HCT116 (cell line): ENCODE measurements around the gene ENPP4. TPM values are rescaled to one million over a fixed set of nuclear protein-coding genes. Genes with fewer than 3 reads are reported as not detected.

Experiments
- ATAC-seq: fragments of 200-7000 bp; cut with Tn5 transposase; 2 replicates; pipeline ENCODE4 v1.9.1; 2020; ENCODE audit warnings: mild to moderate bottlenecking, moderate library complexity
- BruUV-seq: library from RNA; stranded (reverse); fragments of 400-500 nt; replicated peaks from 2 replicates; lab custom pipeline; 2021; lab: Mats Ljungman, UMichigan
- CTCF ChIA-PET: fragments of 300-600 bp; sonication (Branson Sonifier 250); formaldehyde crosslinking; loops from one replicate; lab custom pipeline; 2021; ENCODE audit warnings: antibody characterized with exemption; lab: Charles Lee
- POLR2A ChIA-PET: fragments of 300-600, 350-600 bp; sonication (Branson Sonifier 250); formaldehyde crosslinking; loops from one replicate; lab custom pipeline; 2021; ENCODE audit warnings: antibody characterized with exemption; lab: Charles Lee
- RAD21 ChIA-PET, 2 experiments: fragments of 300-600 bp; sonication (Branson Sonifier 250); formaldehyde crosslinking; loops; one replicate each; lab custom pipeline; 2023; ENCODE audit warnings: low total read pairs in 2 of 2; ENCODE audit not compliant: uncharacterized antibody in 2 of 2, unreplicated experiment in 2 of 2, low non-redundant PET in 1 of 2; lab: Charles Lee
- DNase-seq: peaks from one replicate; pipeline ENCODE4 v3.0.0-alpha.2; 2010; ENCODE audit warnings: low read depth, low spot score
- H2AFZ ChIP-seq: fragments of 200-600 bp; shearing (Covaris generic), sonication (generic); 2 replicates; pipeline ENCODE4 v1.6.1; 2017; ENCODE audit warnings: low read depth, mixed run types, mixed read lengths, antibody characterized with exemption, low read length; ENCODE audit not compliant: poor library complexity, severe bottlenecking
- H3K27ac ChIP-seq: 2 replicates; pipeline ENCODE4 v1.5.1; 2012; ENCODE audit warnings: low read depth, low read length
- H3K27me3 ChIP-seq: fragments of 200-600 bp; sonication (generic); 2 replicates; pipeline ENCODE4 v1.6.1; 2016; ENCODE audit warnings: mixed run types, low read length, mixed read lengths; ENCODE audit not compliant: insufficient read depth
- H3K36me3 ChIP-seq, 2 experiments: fragments of 200-500 bp in 1 of 2; fragments of 200-600 bp in 1 of 2; sonication (Bioruptor generic) in 1 of 2; sonication (generic) in 1 of 2; 2 replicates each; pipeline versions ENCODE4 v1.5.1 to v1.6.1; 2014 to 2016; ENCODE audit warnings: low read length in 2 of 2, inconsistent platforms in 1 of 2, mixed read lengths in 1 of 2, mixed run types in 1 of 2; ENCODE audit not compliant: insufficient read depth in 2 of 2, control insufficient read depth in 1 of 2
- H3K4me1 ChIP-seq, 2 experiments: fragments of 200-600 bp in 1 of 2; sonication (generic) in 1 of 2; 2 replicates each; pipeline versions ENCODE4 v1.5.1 to v1.6.1; 2012 to 2017; ENCODE audit warnings: low read length in 2 of 2, inconsistent platforms in 1 of 2, mild to moderate bottlenecking in 1 of 2, mixed read lengths in 1 of 2, mixed run types in 1 of 2, moderate library complexity in 1 of 2; ENCODE audit not compliant: insufficient read depth in 2 of 2, control insufficient read depth in 1 of 2
- H3K4me2 ChIP-seq: fragments of 200-600 bp; sonication (generic); 2 replicates; pipeline ENCODE4 v1.6.1; 2017; ENCODE audit warnings: mixed run types, low read length, mixed read lengths
- H3K4me3 ChIP-seq, 2 experiments: fragments of 200-600 bp in 1 of 2; sonication (generic) in 1 of 2; replicated peaks in 1 of 2; 2 replicates each; pipeline ENCODE4 v1.5.1; 2011 to 2016; ENCODE audit warnings: low read length in 2 of 2, control low read depth in 1 of 2, low read depth in 1 of 2, mild to moderate bottlenecking in 1 of 2, mixed read lengths in 1 of 2, mixed run types in 1 of 2
- H3K79me2 ChIP-seq: fragments of 200-600 bp; sonication (generic); 2 replicates; pipeline ENCODE4 v1.6.1; 2017; ENCODE audit warnings: mild to moderate bottlenecking, mixed run types, low read length, moderate library complexity, mixed read lengths; ENCODE audit not compliant: insufficient read depth
- H3K9ac ChIP-seq: fragments of 200-600 bp; sonication (generic); 2 replicates; pipeline ENCODE4 v1.6.1; 2016; ENCODE audit warnings: low read length, mixed read lengths
- H3K9me2 ChIP-seq: fragments of 200-600 bp; sonication (generic), shearing (Covaris generic); 2 replicates; pipeline ENCODE4 v1.6.1; 2017; ENCODE audit warnings: mixed run types, mild to moderate bottlenecking, moderate library complexity; ENCODE audit not compliant: insufficient read depth
- H3K9me3 ChIP-seq, 2 experiments: fragments of 200-500 bp in 1 of 2; fragments of 200-600 bp in 1 of 2; sonication (Bioruptor generic) in 1 of 2; sonication (generic) in 1 of 2; 2 replicates each; pipeline ENCODE4 v1.6.1; 2014 to 2017; ENCODE audit warnings: low read length in 2 of 2, mixed read lengths in 2 of 2, inconsistent platforms in 1 of 2, low read depth in 1 of 2, mild to moderate bottlenecking in 1 of 2, mixed run types in 1 of 2, moderate library complexity in 1 of 2; ENCODE audit not compliant: control insufficient read depth in 1 of 2, insufficient read depth in 1 of 2
- H4K20me1 ChIP-seq: fragments of 200-600 bp; sonication (generic), shearing (Covaris generic); 2 replicates; pipeline ENCODE4 v1.6.1; 2017; ENCODE audit warnings: mixed run types, mild to moderate bottlenecking, moderate library complexity; ENCODE audit not compliant: insufficient read depth
- CBX3 ChIP-seq: IDR thresholded peaks from 2 replicates; pipeline ENCODE4 v1.6.1; 2012; ENCODE audit warnings: low read depth
- CEBPB ChIP-seq: IDR thresholded peaks from 2 replicates; pipeline ENCODE4 v1.6.1; 2012; ENCODE audit warnings: low read depth
- ELF1 ChIP-seq: IDR thresholded peaks from 2 replicates; pipeline ENCODE4 v1.6.1; 2012; ENCODE audit warnings: low read depth, borderline replicate concordance
- EZH2 ChIP-seq: fragments of 200-600 bp; sonication (generic); IDR thresholded peaks from 2 replicates; pipeline ENCODE4 v1.6.1; 2017; ENCODE audit warnings: antibody characterized with exemption, mixed run types
- FOSL1 ChIP-seq: IDR thresholded peaks from 2 replicates; pipeline ENCODE4 v1.6.1; 2012; ENCODE audit warnings: low read depth
- JUND ChIP-seq: IDR thresholded peaks from 2 replicates; pipeline ENCODE4 v1.6.1; 2012
- POLR2A ChIP-seq: IDR thresholded peaks from 2 replicates; pipeline ENCODE4 v1.7.0; 2011; ENCODE audit warnings: borderline replicate concordance; ENCODE audit not compliant: insufficient read depth, insufficient read length; ENCODE audit errors: extremely low read depth
- POLR2AphosphoS5 ChIP-seq: IDR thresholded peaks from 2 replicates; pipeline ENCODE4 v1.6.1; 2011; ENCODE audit warnings: mild to moderate bottlenecking, low read depth, low read length, moderate library complexity
- RAD21 ChIP-seq: IDR thresholded peaks from 2 replicates; pipeline ENCODE4 v1.6.1; 2012; ENCODE audit warnings: low read depth, mild to moderate bottlenecking
- SIN3A ChIP-seq: IDR thresholded peaks from 2 replicates; pipeline ENCODE4 v1.6.1; 2012; ENCODE audit warnings: low read depth
- SP1 ChIP-seq: IDR thresholded peaks from 2 replicates; pipeline ENCODE4 v1.6.1; 2012; ENCODE audit warnings: low read depth
- SRF ChIP-seq: IDR thresholded peaks from 2 replicates; pipeline ENCODE4 v1.6.1; 2012; ENCODE audit warnings: low read depth
- YY1 ChIP-seq: IDR thresholded peaks from 2 replicates; pipeline ENCODE4 v1.6.1; 2011; ENCODE audit warnings: low read length, low read depth, moderate library complexity, mild to moderate bottlenecking; ENCODE audit not compliant: insufficient replicate concordance; ENCODE audit errors: extremely low read depth
- ZFX ChIP-seq: fragments of 450-650 bp; IDR thresholded peaks from 2 replicates; pipeline ENCODE4 v1.6.1; 2017
- ZNF274 ChIP-seq: fragments of 200-500 bp; sonication (Bioruptor generic); IDR thresholded peaks from 2 replicates; pipeline ENCODE4 v1.6.1; 2014; ENCODE audit warnings: mild to moderate bottlenecking, low read depth, low read length, inconsistent platforms
- intact Hi-C: fragments of 100-400 bp; cut with micrococcal nuclease; formaldehyde crosslinking; loops from 2 replicates; pipeline ENCODE4 v1.10.0; 2022
- total RNA-seq: library from RNA; stranded (reverse); gene quantifications from one replicate; pipeline ENCODE4 v1.2.1, GENCODE V29; 2021; ENCODE audit not compliant: unreplicated experiment
- TF ChIP-seq, protein P1 (sequence below): IDR thresholded peaks from 2 replicates; pipeline ENCODE4 v1.6.1; 2011; ENCODE audit warnings: mild to moderate bottlenecking, low read length, moderate library complexity; ENCODE audit not compliant: insufficient replicate concordance; ENCODE audit errors: extremely low read depth
- TF ChIP-seq, protein P2 (sequence below): IDR thresholded peaks from 2 replicates; pipeline ENCODE4 v1.6.1; 2012
- TF ChIP-seq, protein P3 (sequence below), 3 experiments: fragments of 200-600 bp in 1 of 3; sonication (generic) in 1 of 3; IDR thresholded peaks in 2 of 3; conservative IDR thresholded peaks in 1 of 3; 2 replicates each; pipeline ENCODE4 v1.5.1; 2012 to 2017; ENCODE audit warnings: low read depth in 2 of 3, low read length in 2 of 3, antibody characterized with exemption in 1 of 3, borderline replicate concordance in 1 of 3, control low read depth in 1 of 3, mild to moderate bottlenecking in 1 of 3, mixed read lengths in 1 of 3, mixed run types in 1 of 3, moderate library complexity in 1 of 3; ENCODE audit not compliant: insufficient read depth in 1 of 3

Gene ENPP4
- total RNA-seq, 1 experiment from 2014 or later = 9.6 TPM

DNA sequence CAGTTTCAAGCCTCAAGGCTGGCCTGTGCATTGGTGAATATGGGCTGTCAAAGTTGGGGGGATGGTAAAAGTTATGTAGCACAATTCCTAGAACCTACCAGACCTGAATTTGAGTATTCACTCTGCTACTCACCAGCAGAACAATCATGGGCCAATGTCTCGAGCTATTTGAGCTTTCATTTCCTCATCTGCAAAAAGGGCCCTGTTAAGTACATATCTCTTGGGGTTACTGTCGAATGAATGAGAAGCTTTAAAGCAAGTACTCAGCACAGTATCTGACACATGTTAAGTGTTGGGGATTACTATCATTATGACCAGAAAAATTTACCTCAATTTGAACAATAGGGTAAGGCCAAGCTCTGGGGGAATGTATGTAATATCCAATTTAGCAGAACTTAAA lies 13.5 kb upstream of the ENPP4 start:
- H3K36me3 ChIP-seq = no peaks in the 10 kb centered on the region
- CTCF ChIA-PET = no interaction called here
- H3K27ac ChIP-seq = no peak overlapping the region
- no peak overlapping the region for H3K9ac ChIP-seq
- H2AFZ ChIP-seq = no peak overlapping the region
- H3K4me2 ChIP-seq = no peak overlapping the region
- POLR2A ChIA-PET = no interaction called here
- no TSS peak for BruUV-seq
- intact Hi-C loops = no loop called here
- RAD21 ChIA-PET = no interaction called here
- no peaks in the 10 kb centered on the region for H3K79me2 ChIP-seq
- no peaks in the 10 kb centered on the region for H3K27me3 ChIP-seq
- peaks cover 11 to 12% of the 10 kb centered on the region in 2 experiments for H3K4me1 ChIP-seq
- no peaks in the 10 kb centered on the region for H3K9me3 ChIP-seq
- DNase-seq (no peak), ATAC-seq (no peak)
- no peaks in the 10 kb centered on the region for H3K9me2 ChIP-seq
- H4K20me1 ChIP-seq = no peaks in the 10 kb centered on the region
- TF ChIP-seq SP1 = no peak
- TF ChIP-seq, protein P1, sequence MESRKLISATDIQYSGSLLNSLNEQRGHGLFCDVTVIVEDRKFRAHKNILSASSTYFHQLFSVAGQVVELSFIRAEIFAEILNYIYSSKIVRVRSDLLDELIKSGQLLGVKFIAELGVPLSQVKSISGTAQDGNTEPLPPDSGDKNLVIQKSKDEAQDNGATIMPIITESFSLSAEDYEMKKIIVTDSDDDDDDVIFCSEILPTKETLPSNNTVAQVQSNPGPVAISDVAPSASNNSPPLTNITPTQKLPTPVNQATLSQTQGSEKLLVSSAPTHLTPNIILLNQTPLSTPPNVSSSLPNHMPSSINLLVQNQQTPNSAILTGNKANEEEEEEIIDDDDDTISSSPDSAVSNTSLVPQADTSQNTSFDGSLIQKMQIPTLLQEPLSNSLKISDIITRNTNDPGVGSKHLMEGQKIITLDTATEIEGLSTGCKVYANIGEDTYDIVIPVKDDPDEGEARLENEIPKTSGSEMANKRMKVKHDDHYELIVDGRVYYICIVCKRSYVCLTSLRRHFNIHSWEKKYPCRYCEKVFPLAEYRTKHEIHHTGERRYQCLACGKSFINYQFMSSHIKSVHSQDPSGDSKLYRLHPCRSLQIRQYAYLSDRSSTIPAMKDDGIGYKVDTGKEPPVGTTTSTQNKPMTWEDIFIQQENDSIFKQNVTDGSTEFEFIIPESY = no peak
- no peak overlapping the region for H3K4me3 ChIP-seq

DNA sequence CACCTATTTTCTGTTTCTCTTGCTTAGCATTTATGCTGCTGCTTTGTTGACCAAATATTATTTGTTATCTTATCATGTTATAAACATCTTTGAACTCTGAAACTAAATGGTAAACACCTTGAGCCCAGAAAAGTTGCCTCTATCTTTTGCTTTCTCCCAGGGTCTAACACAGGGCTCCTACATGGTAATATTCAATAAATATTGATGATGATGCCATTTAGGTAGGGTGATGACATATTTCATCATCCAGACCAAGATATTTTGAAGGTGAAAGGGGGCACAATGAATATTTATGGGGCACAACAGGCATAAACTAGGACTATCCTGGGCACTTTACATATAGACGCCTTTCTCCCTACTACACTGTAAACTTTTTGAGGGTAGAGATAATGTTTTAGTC lies 11.6 kb upstream of the ENPP4 start:
- RAD21 ChIA-PET = no interaction called here
- POLR2A ChIA-PET = no interaction called here
- TF ChIP-seq SIN3A (no peak), ELF1 (no peak), POLR2A (no peak), EZH2 (no peak), CEBPB (no peak), RAD21 (no peak), SRF (no peak), YY1 (no peak), CBX3 (no peak), FOSL1 (no peak), ZFX (no peak), JUND (no peak), ZNF274 (no peak), POLR2AphosphoS5 (no peak)
- TF ChIP-seq, protein P2, sequence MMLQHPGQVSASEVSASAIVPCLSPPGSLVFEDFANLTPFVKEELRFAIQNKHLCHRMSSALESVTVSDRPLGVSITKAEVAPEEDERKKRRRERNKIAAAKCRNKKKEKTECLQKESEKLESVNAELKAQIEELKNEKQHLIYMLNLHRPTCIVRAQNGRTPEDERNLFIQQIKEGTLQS = no peak
- TF ChIP-seq, protein P3, sequence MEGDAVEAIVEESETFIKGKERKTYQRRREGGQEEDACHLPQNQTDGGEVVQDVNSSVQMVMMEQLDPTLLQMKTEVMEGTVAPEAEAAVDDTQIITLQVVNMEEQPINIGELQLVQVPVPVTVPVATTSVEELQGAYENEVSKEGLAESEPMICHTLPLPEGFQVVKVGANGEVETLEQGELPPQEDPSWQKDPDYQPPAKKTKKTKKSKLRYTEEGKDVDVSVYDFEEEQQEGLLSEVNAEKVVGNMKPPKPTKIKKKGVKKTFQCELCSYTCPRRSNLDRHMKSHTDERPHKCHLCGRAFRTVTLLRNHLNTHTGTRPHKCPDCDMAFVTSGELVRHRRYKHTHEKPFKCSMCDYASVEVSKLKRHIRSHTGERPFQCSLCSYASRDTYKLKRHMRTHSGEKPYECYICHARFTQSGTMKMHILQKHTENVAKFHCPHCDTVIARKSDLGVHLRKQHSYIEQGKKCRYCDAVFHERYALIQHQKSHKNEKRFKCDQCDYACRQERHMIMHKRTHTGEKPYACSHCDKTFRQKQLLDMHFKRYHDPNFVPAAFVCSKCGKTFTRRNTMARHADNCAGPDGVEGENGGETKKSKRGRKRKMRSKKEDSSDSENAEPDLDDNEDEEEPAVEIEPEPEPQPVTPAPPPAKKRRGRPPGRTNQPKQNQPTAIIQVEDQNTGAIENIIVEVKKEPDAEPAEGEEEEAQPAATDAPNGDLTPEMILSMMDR (IDR thresholded peaks at IDR 0.05 in 2 of 3, conservative IDR thresholded peaks at IDR 0.05 in 1 of 3; ENCODE audit: borderline replicate concordance in 1 of 3, insufficient read depth in 1 of 3, low read depth in 2 of 3, low read length in 2 of 3) = no peak

More for the DNA sequence above, 11.6 kb upstream of the ENPP4 start:
- no peak overlapping the region for H3K9ac ChIP-seq
- H4K20me1 ChIP-seq = no peaks in the 10 kb centered on the region
- H3K9me3 ChIP-seq = no peaks in the 10 kb centered on the region
- H3K4me3 ChIP-seq = no peak overlapping the region
- no peaks in the 10 kb centered on the region for H3K27me3 ChIP-seq
- H3K27ac ChIP-seq = no peak overlapping the region
- no peaks in the 10 kb centered on the region for H3K9me2 ChIP-seq
- CTCF ChIA-PET = no interaction called here
- H2AFZ ChIP-seq = no peak overlapping the region
- DNase-seq (no peak), ATAC-seq (no peak)
- intact Hi-C loops = no loop called here
- H3K4me2 ChIP-seq = no peak overlapping the region
- H3K36me3 ChIP-seq = no peaks in the 10 kb centered on the region
- H3K79me2 ChIP-seq = no peaks in the 10 kb centered on the region
- H3K4me1 ChIP-seq = peaks cover 7 to 8% of the 10 kb centered on the region in 2 experiments
- no TSS peak for BruUV-seq
